HG03378 (cell line): ENCODE measurements around the gene FMNL1.

Experiments used
- ATAC-seq: cut with Tn5 transposase; IDR thresholded peaks from one replicate; pipeline ENCODE4 v1.9.1; 2021; ENCODE audit warnings: mild to moderate bottlenecking, moderate library complexity; ENCODE audit not compliant: unreplicated experiment

The FMNL1 gene

GRCh38 chr17:45256114-45256966, 34.7 kb downstream of the FMNL1 start:
- ATAC-seq, result no peak

GRCh38 chr17:45257115-45257514, 35.4 kb downstream of the FMNL1 start:
- ATAC-seq, result no peak

DNA sequence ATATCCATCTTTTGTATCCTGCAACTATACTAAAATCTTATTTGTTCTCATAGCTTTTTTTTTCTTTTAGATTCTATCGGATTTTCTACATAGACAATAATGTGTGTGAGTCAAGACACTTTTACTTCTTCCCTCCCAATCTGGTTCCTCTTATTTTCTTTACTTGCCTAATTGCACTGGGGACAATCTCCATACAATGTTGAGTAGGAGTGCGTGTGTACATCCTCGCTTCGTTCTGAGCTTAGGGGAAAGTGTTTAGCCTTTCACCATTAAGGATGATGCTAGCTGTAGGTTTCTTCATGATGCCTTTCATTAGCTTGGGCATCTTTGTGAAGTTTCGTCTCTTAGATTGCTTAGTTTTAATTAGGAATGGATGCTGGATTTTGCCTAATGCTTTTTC, 37.3 kb downstream of the FMNL1 start:
- ATAC-seq, result no peak

DNA sequence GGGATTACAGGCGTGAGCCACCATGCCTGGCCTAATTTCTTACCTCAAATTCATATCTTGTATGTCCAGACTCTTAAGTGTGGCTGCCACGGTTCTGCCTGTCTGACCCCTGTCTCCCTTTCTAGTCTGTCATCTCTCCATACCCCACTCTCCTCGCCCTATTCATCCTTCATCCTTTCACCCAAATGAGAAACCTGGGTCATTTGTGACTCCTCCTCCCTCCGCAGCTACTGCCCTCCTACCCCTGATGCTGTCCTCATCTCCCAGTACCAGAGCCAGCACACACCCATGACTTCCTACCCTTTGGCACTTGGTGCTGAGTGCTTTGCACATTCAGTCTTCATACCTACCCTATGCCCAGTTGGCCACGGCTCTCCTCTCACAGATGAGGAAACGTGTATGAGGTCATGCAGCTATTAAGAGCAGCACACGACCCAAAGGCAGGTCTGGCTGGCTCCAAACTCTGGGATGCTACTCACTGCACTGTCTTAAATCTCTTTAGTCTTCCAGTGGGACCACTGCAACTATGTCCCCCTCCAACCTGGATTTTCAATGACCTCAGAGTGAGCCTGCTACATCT, 38.6 kb downstream of the FMNL1 start:
- no peak for ATAC-seq

GRCh38 chr17:45261577-45262515, 40.2 kb downstream of the FMNL1 start, which contains the start of gene SPATA32:
Gene SPATA32, minus strand, starts transcription at chr17:45262094. Its CDS starts 78 bp downstream, at chr17:45262016.
- no peak for ATAC-seq

GRCh38 chr17:45262516-45263476, 41.1 kb downstream of the FMNL1 start:
- ATAC-seq, result no peak

DNA sequence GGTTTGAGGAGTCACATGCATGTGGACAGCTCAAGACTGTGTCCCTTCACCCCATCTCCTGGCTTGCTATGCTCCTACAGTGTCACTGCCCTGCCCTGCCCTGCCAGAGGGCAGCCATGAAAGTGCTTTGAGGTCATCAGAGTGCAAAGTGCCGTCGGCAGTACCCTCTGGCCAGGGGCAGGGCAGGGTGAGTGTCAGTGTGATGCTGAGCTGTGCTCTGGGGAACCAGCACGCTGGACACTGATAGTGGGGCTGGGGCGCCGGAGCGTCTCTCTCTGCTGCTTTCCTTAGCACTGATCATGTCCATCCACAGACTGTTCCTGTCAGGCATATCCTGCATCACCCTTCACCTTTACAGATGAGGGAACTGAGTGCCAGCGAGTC, 41.8 kb downstream of the FMNL1 start:
- no peak for ATAC-seq

DNA sequence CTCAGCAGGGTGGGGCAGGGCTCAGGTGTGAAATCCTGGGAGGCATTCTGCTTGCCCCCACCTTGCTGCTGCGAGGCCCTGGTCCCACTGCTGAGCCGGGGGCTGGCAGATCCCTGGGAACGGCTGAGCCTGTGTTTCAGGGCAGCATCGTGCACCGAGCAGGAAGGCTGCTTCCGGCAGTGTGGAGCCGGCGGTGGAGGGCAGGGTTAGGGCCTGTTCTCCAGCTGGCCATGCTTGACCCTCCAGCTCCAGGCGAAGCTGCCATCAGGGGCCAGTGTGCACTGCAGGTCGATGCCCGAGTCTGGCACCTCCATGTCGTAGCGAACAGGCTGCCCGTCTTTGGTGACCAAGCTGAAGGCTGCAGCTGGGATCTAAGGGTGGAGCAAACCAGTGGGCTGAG, 42.7 kb downstream of the FMNL1 start:
- ATAC-seq, result no peak

- no peak for ATAC-seq
Observed at GRCh38 chr17:45264988-45265387, 43.3 kb downstream of the FMNL1 start.

DNA sequence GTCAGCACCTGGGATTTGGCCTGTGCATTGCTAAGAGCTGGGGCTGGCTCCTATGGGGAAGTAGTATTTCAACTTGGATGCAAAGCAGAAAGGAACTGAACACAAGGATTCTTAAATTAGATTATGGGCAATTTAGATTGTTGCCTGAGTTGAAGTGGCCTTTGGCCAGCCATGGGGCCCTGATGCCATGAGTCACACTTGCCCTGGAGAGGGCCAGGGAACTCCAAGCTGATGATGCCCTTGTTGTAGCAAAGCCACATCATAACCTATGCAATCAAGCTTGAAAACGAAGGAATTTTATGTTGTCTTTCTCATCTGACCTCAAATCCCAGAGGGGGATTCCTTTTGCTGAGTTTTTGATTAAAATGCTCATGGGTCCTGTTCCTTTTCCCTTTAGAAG, 44.1 kb downstream of the FMNL1 start:
- no peak for ATAC-seq

- no peak for ATAC-seq
Observed at GRCh38 chr17:45266372-45266926, 44.8 kb downstream of the FMNL1 start.

- no peak for ATAC-seq
Observed at GRCh38 chr17:45267436-45268055, 45.9 kb downstream of the FMNL1 start.

DNA sequence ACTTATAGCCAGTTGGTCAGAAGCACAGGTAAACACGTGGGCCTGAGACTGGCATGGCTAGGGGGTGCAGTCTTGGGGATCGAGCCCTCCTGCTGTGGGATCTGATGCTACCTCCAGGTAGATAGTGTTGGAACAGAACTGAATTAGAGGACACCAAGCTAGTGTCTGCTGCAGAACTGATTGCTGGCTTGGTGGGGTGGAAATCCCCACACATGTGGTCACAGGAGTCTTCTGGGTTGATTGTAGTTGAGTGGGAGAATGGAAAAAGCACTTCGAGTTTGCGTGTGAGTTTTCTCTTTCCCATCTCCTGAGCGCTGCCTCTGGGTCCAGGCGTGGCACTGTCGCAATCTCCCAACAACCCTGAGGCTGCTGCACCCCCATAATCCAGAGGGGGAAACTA, 48.2 kb downstream of the FMNL1 start:
- ATAC-seq, result no peak

GRCh38 chr17:45270828-45271418, 49.2 kb downstream of the FMNL1 start:
- no peak for ATAC-seq

DNA sequence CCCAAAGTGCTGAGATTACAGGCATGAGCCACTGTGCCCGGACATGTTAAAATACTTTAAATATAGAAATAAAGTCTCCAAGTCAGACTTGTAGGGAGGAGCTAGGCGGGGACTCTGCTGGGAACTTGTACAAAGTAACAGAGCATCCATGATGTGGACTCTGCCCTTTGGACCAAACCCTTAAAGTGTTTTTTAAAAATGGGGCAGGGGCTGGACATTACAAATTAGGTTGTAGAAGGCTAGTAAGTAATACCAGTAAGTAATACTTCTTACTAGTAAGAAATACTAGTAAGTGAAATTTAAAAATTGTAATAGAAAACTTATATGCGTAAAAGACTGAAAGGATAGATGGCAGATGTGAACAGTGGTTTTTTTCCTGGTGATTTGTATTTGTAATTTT, 49.9 kb downstream of the FMNL1 start:
- ATAC-seq, result no peak

- no peak for ATAC-seq
Observed at GRCh38 chr17:45273551-45273957, 51.9 kb downstream of the FMNL1 start.

DNA sequence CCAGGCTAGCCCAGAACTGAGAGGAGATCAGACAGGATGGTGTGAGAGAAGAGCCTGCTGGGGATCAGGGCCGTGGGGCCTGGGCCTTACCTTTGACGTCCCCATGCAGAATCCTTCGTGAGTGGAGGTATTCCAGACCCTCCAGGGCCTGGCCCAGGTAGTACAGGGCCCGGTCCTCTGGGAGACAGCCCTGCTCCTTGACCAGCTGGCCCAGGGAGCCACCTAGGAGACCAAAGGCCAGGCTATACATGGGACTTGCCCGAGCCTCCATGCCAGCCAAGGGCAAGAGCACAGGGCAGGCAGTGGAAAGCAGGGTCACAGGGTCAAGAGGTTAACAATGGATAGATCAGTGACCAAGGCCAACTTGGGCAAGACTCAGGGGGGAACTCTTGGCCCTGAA, 52.3 kb downstream of the FMNL1 start:
- no peak for ATAC-seq

- no peak for ATAC-seq
Observed at GRCh38 chr17:45276031-45276430, 54.3 kb downstream of the FMNL1 start.

GRCh38 chr17:45277216-45277849, 55.6 kb downstream of the FMNL1 start:
- ATAC-seq, result no peak
